DND-41 (cell line): ENCODE measurements around the gene ITIH5.

Experiments
- ATAC-seq: fragments of 200-7000 bp; cut with Tn5 transposase; 3 replicates; pipeline ENCODE4 v1.9.1; 2021; ENCODE audit warnings: low read depth; ENCODE audit not compliant: insufficient read depth
- DNase-seq: peaks from one replicate; pipeline ENCODE4 v3.0.0-alpha.2; 2020
- H2AFZ ChIP-seq: 2 replicates; pipeline ENCODE4 v1.6.0; 2012; ENCODE audit warnings: low read depth, low read length
- H3K27ac ChIP-seq: 2 replicates; pipeline ENCODE4 v1.5.1; 2012; ENCODE audit warnings: low read length, inconsistent platforms
- H3K27me3 ChIP-seq: fragments of 200-600 bp; sonication (generic); 2 replicates; pipeline ENCODE4 v1.6.0; 2012; ENCODE audit warnings: low read length, mild to moderate bottlenecking, inconsistent platforms; ENCODE audit not compliant: insufficient read depth, poor library complexity
- H3K36me3 ChIP-seq: 2 replicates; pipeline ENCODE4 v1.5.1; 2012; ENCODE audit warnings: low read length, inconsistent platforms; ENCODE audit not compliant: insufficient read depth
- H3K4me1 ChIP-seq: 2 replicates; pipeline ENCODE4 v1.5.1; 2012; ENCODE audit warnings: mild to moderate bottlenecking, low read length; ENCODE audit not compliant: insufficient read depth
- H3K4me2 ChIP-seq: 2 replicates; pipeline ENCODE4 v1.6.0; 2012; ENCODE audit warnings: mild to moderate bottlenecking, moderate library complexity, low read length, inconsistent platforms; ENCODE audit not compliant: insufficient read depth
- H3K4me3 ChIP-seq, 2 experiments: fragments of 200-600 bp in 1 of 2; shearing (Covaris generic) in 1 of 2; 2 replicates each; pipeline ENCODE4 v1.5.1; 2012 to 2016; ENCODE audit warnings: inconsistent platforms in 2 of 2, low read length in 2 of 2, mild to moderate bottlenecking in 2 of 2, low read depth in 1 of 2, moderate library complexity in 1 of 2
- H3K79me2 ChIP-seq: 2 replicates; pipeline ENCODE4 v1.6.0; 2012; ENCODE audit warnings: low read length, inconsistent platforms; ENCODE audit not compliant: insufficient read depth
- H3K9ac ChIP-seq: 2 replicates; pipeline ENCODE4 v1.6.0; 2012; ENCODE audit warnings: low read depth, mild to moderate bottlenecking, inconsistent platforms, low read length, moderate library complexity
- H3K9me3 ChIP-seq: 2 replicates; pipeline ENCODE4 v1.5.1; 2012; ENCODE audit warnings: low read length, moderate library complexity, mild to moderate bottlenecking, inconsistent platforms; ENCODE audit not compliant: insufficient read depth, severe bottlenecking
- H4K20me1 ChIP-seq: 2 replicates; pipeline ENCODE4 v1.6.0; 2012; ENCODE audit warnings: low read length; ENCODE audit not compliant: insufficient read depth
- CTCF ChIP-seq: IDR thresholded peaks from 2 replicates; pipeline ENCODE4 v1.5.1; 2012; ENCODE audit warnings: borderline replicate concordance, low read length, moderate library complexity, mild to moderate bottlenecking; ENCODE audit not compliant: poor library complexity, severe bottlenecking; ENCODE audit errors: extremely low read depth
- EZH2 ChIP-seq: IDR thresholded peaks from 3 replicates; pipeline ENCODE4 v1.6.1; 2012; ENCODE audit warnings: borderline replicate concordance, low read depth, mild to moderate bottlenecking, moderate library complexity, low read length, inconsistent platforms; ENCODE audit not compliant: severe bottlenecking

ITIH5 gene

DNA sequence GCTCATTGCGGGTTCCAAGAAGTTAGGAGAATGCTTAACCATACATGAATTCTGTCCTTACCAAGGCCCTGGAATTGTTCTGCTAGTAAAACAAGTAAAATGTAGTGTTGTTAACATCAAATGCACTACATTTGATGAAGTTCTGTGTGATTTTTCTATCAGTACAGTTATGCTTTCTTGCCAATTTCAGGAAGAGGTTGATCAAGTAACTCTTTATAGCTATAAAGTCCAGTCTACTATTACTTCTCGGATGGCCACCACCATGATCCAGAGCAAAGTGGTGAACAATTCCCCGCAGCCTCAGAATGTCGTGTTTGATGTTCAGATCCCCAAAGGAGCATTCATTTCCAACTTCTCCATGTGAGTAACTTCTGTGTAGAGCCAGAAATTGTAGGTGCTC lies 42.1 kb upstream of the ITIH5 start:
- Histone ChIP-seq H2AFZ (no peak overlapping the region), H3K79me2 (no peaks in the 10 kb centered on the region), H3K27me3 (peaks cover 3% of the 10 kb centered on the region), H4K20me1 (no peaks in the 10 kb centered on the region), H3K4me1 (no peaks in the 10 kb centered on the region), H3K4me3 (no peak overlapping the region), H3K9ac (no peak overlapping the region), H3K27ac (no peak overlapping the region), H3K36me3 (no peaks in the 10 kb centered on the region), H3K4me2 (no peak overlapping the region), H3K9me3 (no peaks in the 10 kb centered on the region)
- DNase-seq (no peak), ATAC-seq (no peak)
- TF ChIP-seq CTCF (no peak), EZH2 (no peak)

- Histone ChIP-seq H3K27me3 (peaks cover 3% of the 10 kb centered on the region), H3K79me2 (no peaks in the 10 kb centered on the region), H4K20me1 (no peaks in the 10 kb centered on the region), H3K4me1 (no peaks in the 10 kb centered on the region), H3K9ac (no peak overlapping the region), H3K9me3 (no peaks in the 10 kb centered on the region), H2AFZ (no peak overlapping the region), H3K27ac (no peak overlapping the region), H3K36me3 (no peaks in the 10 kb centered on the region), H3K4me2 (no peak overlapping the region), H3K4me3 (no peak overlapping the region)
- no peak for DNase-seq
- ATAC-seq = no peak
- no peak for TF ChIP-seq CTCF
- no peak for TF ChIP-seq EZH2
These were observed 41.3 kb upstream of the ITIH5 start for GRCh38 chr10:7707858-7708622.

GRCh38 chr10:7707102-7707501 lies 40.3 kb upstream of the ITIH5 start:
- Histone ChIP-seq H3K79me2 (no peaks in the 10 kb centered on the region), H3K4me3 (no peak overlapping the region), H2AFZ (no peak overlapping the region), H3K36me3 (no peaks in the 10 kb centered on the region), H3K9me3 (no peaks in the 10 kb centered on the region), H4K20me1 (no peaks in the 10 kb centered on the region), H3K27me3 (peaks cover 3% of the 10 kb centered on the region), H3K4me2 (no peak overlapping the region), H3K9ac (no peak overlapping the region), H3K4me1 (no peaks in the 10 kb centered on the region), H3K27ac (no peak overlapping the region)
- DNase-seq (no peak), ATAC-seq (no peak)
- TF ChIP-seq CTCF (no peak), EZH2 (no peak)
